ENCODE data around the gene TSPAN31.

TSPAN31 gene

DNA sequence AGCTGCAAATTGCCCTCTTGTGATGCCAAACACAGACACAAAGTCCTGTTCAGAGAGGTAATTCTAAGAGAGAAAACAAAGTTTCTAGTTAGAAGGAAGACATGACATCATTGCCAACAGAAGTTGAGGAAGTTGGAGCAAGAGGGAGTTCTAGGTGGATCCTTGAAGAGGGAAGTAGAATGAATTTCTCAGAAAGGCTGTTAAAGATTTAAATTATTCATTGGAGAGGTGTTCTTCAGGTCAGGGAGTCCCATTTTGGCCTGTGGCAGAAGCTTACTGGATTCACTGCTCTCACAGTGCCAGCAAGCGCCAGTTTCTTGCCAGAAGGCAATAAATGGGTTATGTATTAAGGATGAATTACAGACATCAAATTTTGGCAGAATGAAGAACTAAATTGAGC is 53.1 kb downstream of the TSPAN31 start:
- no peak for DNase-seq

Measured in stimulated activated CD4-positive, alpha-beta T cell treated with anti-CD3 and anti-CD28 coated beads, Interleukin-4, amount 100 ng/mL, for 1 hour (primary cell).